ENCODE results near the gene LDLRAD3. TPM values are rescaled to one million over a fixed set of nuclear protein-coding genes. Genes with fewer than 3 reads are reported as not detected.

LDLRAD3 gene
- total and polyA plus RNA-seq, 4 experiments from 2014 or later: not detected

- CTCF ChIA-PET (ENCODE audit: partially characterized antibody): no interaction called here
- intact Hi-C loops (cut with micrococcal nuclease): no loop called here
- POLR2A ChIA-PET (ENCODE audit: partially characterized antibody): no interaction called here
Measured at GRCh38 chr11:35962369-35963138, 18.7 kb downstream of the LDLRAD3 start.

GRCh38 chr11:35963911-35964310, 20.0 kb downstream of the LDLRAD3 start:
- H3K36me3 Mint-ChIP-seq: no peaks in the 10 kb centered on the region
- Histone ChIP-seq H3K27ac (ENCODE audit: low read depth, low read length) (no peak overlapping the region), H3K36me3 (ENCODE audit: insufficient read depth, low read length) (no peaks in the 10 kb centered on the region), H3K4me3 (ENCODE audit: low read length in 2 of 2) (no peak overlapping the region), H3K9me3 (ENCODE audit: control insufficient read depth in 1 of 2, low read length in 2 of 2) (no peaks in the 10 kb centered on the region), H3K27me3 (ENCODE audit: insufficient read depth, low read length) (no peaks in the 10 kb centered on the region), H3K4me1 (ENCODE audit: insufficient read depth, low read length) (no peaks in the 10 kb centered on the region)
- no peaks in the 10 kb centered on the region for H3K9me3 Mint-ChIP-seq
- peaks cover 0 to 2% (median 0%) of the 10 kb centered on the region in 4 donors for H3K4me1 Mint-ChIP-seq
- intact Hi-C loops (cut with micrococcal nuclease): no loop called here
- no peak for DNase-seq
- H3K4me3 Mint-ChIP-seq: no peak overlapping the region
- H3K27ac Mint-ChIP-seq: no peak overlapping the region
- POLR2A ChIA-PET (ENCODE audit: partially characterized antibody): no interaction called here
- CTCF ChIA-PET (ENCODE audit: partially characterized antibody): no interaction called here
- peaks cover 0 to 5% of the 10 kb centered on the region in 2 donors for H3K27me3 Mint-ChIP-seq

More at GRCh38 chr11:35962369-35963138, 18.7 kb downstream of the LDLRAD3 start:
- no peak overlapping the region for H3K27ac Mint-ChIP-seq
- no peaks in the 10 kb centered on the region for H3K9me3 Mint-ChIP-seq
- Histone ChIP-seq H3K27me3 (ENCODE audit: insufficient read depth, low read length) (no peaks in the 10 kb centered on the region), H3K36me3 (ENCODE audit: insufficient read depth, low read length) (no peaks in the 10 kb centered on the region), H3K27ac (ENCODE audit: low read depth, low read length) (no peak overlapping the region), H3K4me1 (ENCODE audit: insufficient read depth, low read length) (no peaks in the 10 kb centered on the region), H3K9me3 (ENCODE audit: control insufficient read depth in 1 of 2, low read length in 2 of 2) (no peaks in the 10 kb centered on the region), H3K4me3 (ENCODE audit: low read length in 2 of 2) (no peak overlapping the region)
- no peak overlapping the region for H3K4me3 Mint-ChIP-seq
- peaks cover 0 to 2% (median 0%) of the 10 kb centered on the region in 4 donors for H3K4me1 Mint-ChIP-seq
- H3K27me3 Mint-ChIP-seq: peaks cover 0 to 5% of the 10 kb centered on the region in 2 donors
- DNase-seq: no peak
- H3K36me3 Mint-ChIP-seq: no peaks in the 10 kb centered on the region

GRCh38 chr11:35964841-35965240, 21.0 kb downstream of the LDLRAD3 start:
- H3K9me3 Mint-ChIP-seq: no peaks in the 10 kb centered on the region
- H3K27me3 ChIP-seq (ENCODE audit: insufficient read depth, low read length): no peaks in the 10 kb centered on the region
- H3K4me3 ChIP-seq (ENCODE audit: low read length in 2 of 2): no peak overlapping the region
- peaks cover 0 to 5% of the 10 kb centered on the region in 2 donors for H3K27me3 Mint-ChIP-seq
- CTCF ChIA-PET (ENCODE audit: partially characterized antibody): no interaction called here
- H3K27ac ChIP-seq (ENCODE audit: low read depth, low read length): no peak overlapping the region
- H3K4me1 Mint-ChIP-seq: peaks cover 0 to 2% (median 0%) of the 10 kb centered on the region in 4 donors
- H3K9me3 ChIP-seq (ENCODE audit: control insufficient read depth in 1 of 2, low read length in 2 of 2): no peaks in the 10 kb centered on the region
- H3K27ac Mint-ChIP-seq: no peak overlapping the region
- H3K4me1 ChIP-seq (ENCODE audit: insufficient read depth, low read length): no peaks in the 10 kb centered on the region
- DNase-seq: no peak
- intact Hi-C loops (cut with micrococcal nuclease): no loop called here
- H3K4me3 Mint-ChIP-seq: no peak overlapping the region
- no peaks in the 10 kb centered on the region for H3K36me3 Mint-ChIP-seq
- POLR2A ChIA-PET (ENCODE audit: partially characterized antibody): no interaction called here
- no peaks in the 10 kb centered on the region for H3K36me3 ChIP-seq (ENCODE audit: insufficient read depth, low read length)

- H3K9me3 ChIP-seq (ENCODE audit: control insufficient read depth in 1 of 2, low read length in 2 of 2): no peaks in the 10 kb centered on the region
- H3K36me3 ChIP-seq (ENCODE audit: insufficient read depth, low read length): no peaks in the 10 kb centered on the region
- Mint-ChIP-seq H3K9me3 (peaks cover 0 to 1% (median 0%) of the 10 kb centered on the region in 8 donors), H3K27me3 (peaks cover 0 to 4% of the 10 kb centered on the region in 2 donors), H3K4me3 (no peak overlapping the region), H3K27ac (no peak overlapping the region), H3K4me1 (peaks cover 0 to 2% (median 0%) of the 10 kb centered on the region in 4 donors), H3K36me3 (no peaks in the 10 kb centered on the region)
- POLR2A ChIA-PET (ENCODE audit: partially characterized antibody): no interaction called here
- intact Hi-C loops (cut with micrococcal nuclease): no loop called here
- CTCF ChIA-PET (ENCODE audit: partially characterized antibody): no interaction called here
- no peak overlapping the region for H3K27ac ChIP-seq (ENCODE audit: low read depth, low read length)
- H3K4me1 ChIP-seq (ENCODE audit: insufficient read depth, low read length): no peaks in the 10 kb centered on the region
- DNase-seq: no peak
- no peak overlapping the region for H3K4me3 ChIP-seq (ENCODE audit: low read length in 2 of 2)
- H3K27me3 ChIP-seq (ENCODE audit: insufficient read depth, low read length): no peaks in the 10 kb centered on the region
Measured at GRCh38 chr11:35967042-35967441, 23.2 kb downstream of the LDLRAD3 start.

DNA sequence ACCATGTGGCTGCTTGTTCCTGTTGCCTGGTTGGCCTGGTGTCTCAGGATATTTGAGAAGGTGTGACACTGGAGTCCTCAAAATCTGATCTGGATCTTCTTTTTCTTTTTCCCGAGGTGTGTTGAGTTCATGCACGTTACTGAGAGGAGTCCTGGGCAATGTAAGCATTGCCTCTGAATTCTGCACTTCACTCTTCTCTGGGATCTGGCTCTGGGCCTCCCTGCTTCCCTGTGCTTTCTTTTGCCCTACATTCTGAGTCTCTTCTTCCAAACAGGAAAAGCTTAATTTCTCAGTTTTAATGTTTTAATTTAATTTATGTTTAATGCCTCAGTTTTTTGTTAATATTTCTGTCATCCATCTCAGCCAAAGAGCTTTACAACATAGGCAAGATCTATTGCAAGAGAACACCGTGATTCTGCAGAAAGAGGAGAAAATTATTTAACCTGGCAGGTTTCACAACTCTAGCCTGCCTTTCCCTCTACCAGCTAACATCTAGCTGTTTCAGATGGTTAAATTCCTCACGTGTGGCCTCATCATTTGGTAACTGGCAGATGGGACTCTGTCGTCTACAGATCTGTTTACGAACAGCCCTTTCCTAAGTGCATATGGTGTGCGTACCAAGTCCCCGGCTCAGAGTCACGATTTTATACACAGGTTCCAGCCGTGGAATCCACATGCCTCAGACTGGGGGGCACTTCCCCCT, 24.7 kb downstream of the LDLRAD3 start:
- no peak overlapping the region for H3K4me3 ChIP-seq (ENCODE audit: low read length in 2 of 2)
- no peaks in the 10 kb centered on the region for H3K4me1 Mint-ChIP-seq
- no peak for DNase-seq
- H3K4me1 ChIP-seq (ENCODE audit: insufficient read depth, low read length): no peaks in the 10 kb centered on the region
- H3K27ac Mint-ChIP-seq: no peak overlapping the region
- H3K27me3 Mint-ChIP-seq: peaks cover 0 to 3% of the 10 kb centered on the region in 2 donors
- POLR2A ChIA-PET (ENCODE audit: partially characterized antibody): no interaction called here
- no peaks in the 10 kb centered on the region for H3K27me3 ChIP-seq (ENCODE audit: insufficient read depth, low read length)
- H3K4me3 Mint-ChIP-seq: no peak overlapping the region
- H3K36me3 ChIP-seq (ENCODE audit: insufficient read depth, low read length): no peaks in the 10 kb centered on the region
- intact Hi-C loops (cut with micrococcal nuclease): no loop called here
- no peak overlapping the region for H3K27ac ChIP-seq (ENCODE audit: low read depth, low read length)
- CTCF ChIA-PET (ENCODE audit: partially characterized antibody): no interaction called here
- no peaks in the 10 kb centered on the region for H3K36me3 Mint-ChIP-seq
- H3K9me3 ChIP-seq (ENCODE audit: control insufficient read depth in 1 of 2, low read length in 2 of 2): no peaks in the 10 kb centered on the region
- peaks cover 0 to 1% (median 0%) of the 10 kb centered on the region in 8 donors for H3K9me3 Mint-ChIP-seq

GRCh38 chr11:35969089-35970042, 25.5 kb downstream of the LDLRAD3 start:
- H3K27me3 ChIP-seq (ENCODE audit: insufficient read depth, low read length): no peaks in the 10 kb centered on the region
- ChIA-PET POLR2A (ENCODE audit: partially characterized antibody) (no interaction called here), CTCF (ENCODE audit: partially characterized antibody) (no interaction called here)
- no peaks in the 10 kb centered on the region for H3K9me3 ChIP-seq (ENCODE audit: control insufficient read depth in 1 of 2, low read length in 2 of 2)
- no peak overlapping the region for H3K27ac Mint-ChIP-seq
- intact Hi-C loops (cut with micrococcal nuclease): no loop called here
- H3K27me3 Mint-ChIP-seq: peaks cover 0 to 3% of the 10 kb centered on the region in 2 donors
- no peaks in the 10 kb centered on the region for H3K4me1 Mint-ChIP-seq
- no peak for DNase-seq
- no peaks in the 10 kb centered on the region for H3K4me1 ChIP-seq (ENCODE audit: insufficient read depth, low read length)
- H3K36me3 Mint-ChIP-seq: no peaks in the 10 kb centered on the region
- no peak overlapping the region for H3K4me3 ChIP-seq (ENCODE audit: low read length in 2 of 2)
- H3K9me3 Mint-ChIP-seq: peaks cover 0 to 6% (median 0%) of the 10 kb centered on the region in 8 donors
- no peak overlapping the region for H3K4me3 Mint-ChIP-seq
- H3K36me3 ChIP-seq (ENCODE audit: insufficient read depth, low read length): no peaks in the 10 kb centered on the region
- H3K27ac ChIP-seq (ENCODE audit: low read depth, low read length): no peak overlapping the region

GRCh38 chr11:35970445-35970844, 26.6 kb downstream of the LDLRAD3 start:
- peaks cover 0 to 7% (median 0%) of the 10 kb centered on the region in 8 donors for H3K9me3 Mint-ChIP-seq
- H3K27me3 Mint-ChIP-seq: peaks cover 0 to 3% of the 10 kb centered on the region in 2 donors
- H3K27ac Mint-ChIP-seq: no peak overlapping the region
- H3K4me1 Mint-ChIP-seq: no peaks in the 10 kb centered on the region
- no peaks in the 10 kb centered on the region for H3K27me3 ChIP-seq (ENCODE audit: insufficient read depth, low read length)
- no peak overlapping the region for H3K4me3 ChIP-seq (ENCODE audit: low read length in 2 of 2)
- POLR2A ChIA-PET (ENCODE audit: partially characterized antibody): no interaction called here
- H3K36me3 Mint-ChIP-seq: no peaks in the 10 kb centered on the region
- H3K4me1 ChIP-seq (ENCODE audit: insufficient read depth, low read length): no peaks in the 10 kb centered on the region
- H3K4me3 Mint-ChIP-seq: no peak overlapping the region
- no peaks in the 10 kb centered on the region for H3K36me3 ChIP-seq (ENCODE audit: insufficient read depth, low read length)
- DNase-seq: no peak
- CTCF ChIA-PET (ENCODE audit: partially characterized antibody): no interaction called here
- intact Hi-C loops (cut with micrococcal nuclease): no loop called here
- H3K9me3 ChIP-seq (ENCODE audit: control insufficient read depth in 1 of 2, low read length in 2 of 2): no peaks in the 10 kb centered on the region
- H3K27ac ChIP-seq (ENCODE audit: low read depth, low read length): no peak overlapping the region

Measured in CD4-positive, alpha-beta memory T cell (primary cell).